ENCODE data around the gene PCED1A. TPM values are rescaled to one million over a fixed set of nuclear protein-coding genes. Genes with fewer than 3 reads are reported as not detected.

The PCED1A gene
- total RNA-seq, 1 donor from 2014 or later: 44.3 TPM

- ATAC-seq: peak; percentile 48
- DNase-seq: no peak
- no peaks in the 10 kb centered on the region for H3K36me3 ChIP-seq
- no peaks in the 10 kb centered on the region for H3K9me3 ChIP-seq
- peaks cover 8% of the 10 kb centered on the region for H3K4me1 ChIP-seq
- intact Hi-C loops (cut with DNase I): no loop called here
- H3K27me3 ChIP-seq: peaks cover 80% of the 10 kb centered on the region
- H3K4me3 ChIP-seq: no peak overlapping the region
- H3K27ac ChIP-seq: no peak overlapping the region
- no peak for TF ChIP-seq CTCF (IDR thresholded peaks at IDR 0.05)
These were observed 35.4 kb downstream of the PCED1A start for GRCh38 chr20:2804852-2805688.

- ATAC-seq: no peak
- no peak for TF ChIP-seq CTCF (IDR thresholded peaks at IDR 0.05)
- H3K27ac ChIP-seq: no peak overlapping the region
- intact Hi-C loops (cut with DNase I): no loop called here
- H3K9me3 ChIP-seq: no peaks in the 10 kb centered on the region
- H3K4me1 ChIP-seq: peaks cover 12% of the 10 kb centered on the region
- H3K36me3 ChIP-seq: no peaks in the 10 kb centered on the region
- DNase-seq: no peak
- H3K27me3 ChIP-seq: peaks cover 85% of the 10 kb centered on the region
- no peak overlapping the region for H3K4me3 ChIP-seq
These were observed 36.2 kb downstream of the PCED1A start for GRCh38 chr20:2804041-2804828.

- intact Hi-C loops (cut with DNase I): no loop called here
- DNase-seq (no peak), ATAC-seq (no peak)
- H3K9me3 ChIP-seq: no peaks in the 10 kb centered on the region
- no peak overlapping the region for H3K27ac ChIP-seq
- TF ChIP-seq CTCF (IDR thresholded peaks at IDR 0.05): no peak
- H3K4me1 ChIP-seq: peaks cover 12% of the 10 kb centered on the region
- H3K4me3 ChIP-seq: no peak overlapping the region
- H3K36me3 ChIP-seq: no peaks in the 10 kb centered on the region
- peaks cover 78% of the 10 kb centered on the region for H3K27me3 ChIP-seq
These were observed 39.1 kb downstream of the PCED1A start for GRCh38 chr20:2801286-2801728.

GRCh38 chr20:2800521-2801285, 39.8 kb downstream of the PCED1A start, which contains the start of gene CPXM1:
CPXM1 (minus strand) TSS chr20:2800627; CDS start chr20:2800572, 55 bp downstream.
- ATAC-seq (peak; percentile 4), DNase-seq (no peak)
- Histone ChIP-seq H3K4me3 (peak within 1 kb of the TSS; percentile 32), H3K4me1 (peaks cover 12% of the 10 kb centered on the region), H3K27me3 (peaks cover 72% of the 10 kb centered on the region), H3K36me3 (no peaks in the 10 kb centered on the region), H3K9me3 (no peaks in the 10 kb centered on the region), H3K27ac (no peak within 1 kb of the TSS)
- TF ChIP-seq CTCF (IDR thresholded peaks at IDR 0.05): no peak
- intact Hi-C loops (cut with DNase I): no loop called here

Data from upper lobe of right lung (tissue), 1 donor.